Activated naive CD4-positive, alpha-beta T cell (primary cell): ENCODE data around the gene C4orf50.
"Not testable (repeated sequence)": the region's sequence is repeated elsewhere in the genome, so short reads cannot be mapped to it uniquely, and the experiment has no call there.

Experiments used
- DNase-seq, 4 experiments: peaks; one replicate each; lab custom pipeline; 2025; lab: John Stamatoyannopoulos, UW

C4orf50 gene

DNA sequence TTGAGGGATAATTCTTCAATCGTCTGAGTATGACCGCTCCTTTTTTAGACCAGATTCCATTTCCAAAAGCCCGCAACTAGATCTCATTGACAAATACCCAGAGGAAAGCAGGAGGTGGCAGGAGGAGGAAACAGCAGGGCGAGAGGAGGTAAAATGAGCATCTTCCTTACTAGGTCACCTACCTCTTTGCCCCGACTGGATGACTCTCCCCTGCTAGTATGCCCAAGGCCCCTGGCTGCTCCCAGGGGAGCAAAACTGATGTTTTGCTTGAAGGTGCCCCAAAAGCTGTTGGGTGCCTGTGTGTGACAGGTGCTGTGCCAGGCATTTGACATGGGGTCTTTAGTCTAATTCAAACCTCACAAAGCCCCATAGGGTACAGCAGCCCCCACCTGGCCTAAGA, 48.9 kb downstream of the C4orf50 start:
- no peak for DNase-seq

DNA sequence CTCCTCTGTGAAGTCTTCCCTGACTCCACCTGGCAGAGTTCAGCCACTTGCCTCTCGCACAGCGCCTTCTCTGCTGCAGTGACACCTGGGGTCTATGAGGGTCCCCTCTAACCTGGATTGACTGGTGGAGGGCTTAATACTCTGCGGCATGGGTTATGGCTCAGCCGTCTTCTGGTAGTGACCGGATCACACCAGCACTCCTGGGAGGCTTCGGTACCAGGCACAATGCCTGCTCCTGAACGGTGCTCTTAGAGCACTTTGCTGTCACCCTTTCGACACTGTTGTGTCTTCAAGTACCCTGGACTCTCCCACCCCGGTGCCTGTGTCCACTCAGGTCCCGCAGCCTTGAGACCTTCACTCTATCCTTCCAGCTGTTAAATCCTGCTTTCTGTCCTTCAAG, 50.0 kb downstream of the C4orf50 start:
- no peak for DNase-seq

DNA sequence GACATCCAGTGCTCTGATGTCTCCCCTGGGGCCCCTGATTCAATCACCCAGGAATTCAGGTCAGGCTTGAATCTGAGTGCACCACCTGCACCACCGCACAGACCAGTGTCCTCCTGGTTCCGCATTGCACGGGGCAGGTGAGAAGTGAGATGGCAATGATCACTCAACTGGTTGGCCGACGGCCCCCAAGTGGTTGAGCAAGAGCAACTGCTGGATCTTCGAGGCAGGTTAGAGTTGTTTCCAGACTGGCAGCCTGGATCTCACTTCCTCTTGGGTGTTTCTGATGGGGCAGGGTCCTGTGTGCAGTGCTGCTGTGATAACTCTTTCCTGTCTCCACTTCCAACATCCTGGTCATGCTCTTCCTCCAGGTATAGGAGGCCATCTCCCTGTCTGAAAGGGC, 50.4 kb downstream of the C4orf50 start:
- DNase-seq, result no peak

DNA sequence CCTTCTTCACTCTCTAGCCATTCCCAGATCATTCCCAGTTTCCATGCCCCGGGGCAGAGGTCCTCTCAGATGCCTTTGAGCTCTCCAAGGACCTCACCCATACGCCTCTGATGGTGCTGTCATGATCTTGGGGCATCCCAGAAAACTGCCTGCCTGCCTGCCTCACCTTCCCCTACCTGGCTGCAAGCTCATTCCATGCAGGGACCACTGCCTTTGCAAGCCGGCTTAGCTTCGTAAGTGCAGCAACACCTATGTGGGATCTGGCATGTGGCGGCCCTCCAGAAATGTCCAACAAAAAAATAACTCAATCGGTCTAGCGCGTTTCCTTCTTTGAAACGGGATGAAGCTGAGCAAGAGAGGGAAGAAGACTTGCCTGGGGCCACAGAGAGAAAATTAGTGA, 53.0 kb downstream of the C4orf50 start:
- DNase-seq, result no peak

DNA sequence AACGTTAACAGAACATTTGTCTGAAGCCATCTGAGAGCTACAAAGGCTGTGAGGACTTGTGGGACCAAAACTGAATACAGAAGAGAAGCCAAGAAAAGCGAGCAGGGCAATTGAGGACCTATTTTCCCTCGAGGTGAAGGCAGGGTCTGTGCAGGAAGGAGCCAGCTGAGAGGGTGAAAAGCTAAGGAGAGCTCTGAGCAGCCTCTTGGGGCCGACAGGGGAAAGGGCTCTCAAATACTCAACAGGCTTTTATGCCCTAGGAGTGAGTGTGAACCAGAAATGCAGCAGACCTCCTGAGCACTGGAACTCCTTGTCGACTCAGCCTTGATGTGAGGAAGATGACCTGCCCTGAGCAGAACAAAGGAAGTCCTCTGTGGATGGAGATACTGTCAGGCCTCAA, 54.2 kb downstream of the C4orf50 start:
- DNase-seq, result no peak

DNA sequence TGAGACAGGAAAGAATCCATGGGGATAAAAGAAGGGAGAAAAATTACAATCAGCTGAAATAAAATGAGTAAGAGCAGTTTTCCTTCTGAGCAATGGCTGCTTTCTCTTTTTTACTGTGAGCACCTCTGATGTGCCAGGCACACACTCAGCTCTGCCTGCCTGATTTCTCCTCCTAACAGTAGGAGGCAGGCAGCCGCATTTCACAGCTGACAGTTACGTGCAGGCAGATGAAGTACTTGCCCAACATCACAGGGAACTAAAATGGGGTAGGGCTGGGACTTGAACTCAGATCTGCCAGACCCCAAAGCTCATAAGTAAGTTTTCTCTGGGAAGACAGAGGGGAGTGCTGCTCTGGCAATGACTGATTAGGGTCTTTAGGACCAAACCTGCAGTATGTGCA, 54.6 kb downstream of the C4orf50 start:
- DNase-seq, result no peak

DNA sequence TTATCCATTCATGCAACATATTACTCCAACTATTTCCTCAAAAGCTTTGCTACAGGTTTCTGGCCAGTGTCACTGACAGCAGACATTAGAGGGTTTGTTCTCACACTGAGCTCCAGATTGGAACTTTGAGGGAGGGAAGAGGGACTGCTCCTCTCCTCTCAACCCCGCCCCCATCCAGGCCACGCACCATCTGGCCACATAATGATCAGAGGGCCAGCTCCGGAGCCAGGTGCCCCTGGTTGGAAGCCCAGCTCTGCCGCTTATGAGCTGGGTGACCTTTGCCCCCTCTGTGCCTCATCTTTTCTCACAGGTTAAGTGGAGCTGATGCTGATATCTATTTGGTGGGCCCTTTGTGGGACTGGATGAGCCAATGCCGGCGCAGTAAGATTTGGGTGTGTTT, 55.8 kb downstream of the C4orf50 start:
- no peak for DNase-seq

DNA sequence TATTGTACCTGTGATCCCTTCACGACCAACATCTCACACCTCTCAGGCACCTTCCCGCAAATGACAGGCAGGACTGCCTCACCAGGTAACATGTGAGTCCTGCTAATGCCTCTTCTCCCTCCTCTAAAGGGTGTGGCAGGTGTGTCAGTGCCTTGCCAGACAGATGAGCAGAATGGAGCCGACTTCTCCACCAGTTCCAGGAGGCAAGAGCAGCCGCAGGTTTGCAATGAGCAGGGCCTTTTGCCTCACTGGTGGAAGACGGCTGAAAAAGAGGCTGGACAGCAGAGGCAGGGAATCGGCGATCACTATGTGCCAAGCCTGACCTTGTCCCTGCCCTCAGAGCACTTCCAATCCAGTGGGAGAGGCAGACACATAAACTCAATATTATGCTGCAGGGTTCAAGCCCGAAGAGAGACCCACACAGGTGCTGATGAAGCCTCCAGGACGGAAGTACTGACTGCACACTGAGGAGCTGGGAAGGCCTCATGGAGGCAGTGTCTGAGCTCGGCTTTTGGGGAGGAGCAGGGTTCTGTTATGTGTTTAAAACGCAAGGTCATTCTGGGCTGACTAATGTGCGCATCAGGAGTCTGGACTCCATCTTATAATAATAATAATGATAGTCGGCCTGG, 57.9 kb downstream of the C4orf50 start:
- no peak for DNase-seq

DNA sequence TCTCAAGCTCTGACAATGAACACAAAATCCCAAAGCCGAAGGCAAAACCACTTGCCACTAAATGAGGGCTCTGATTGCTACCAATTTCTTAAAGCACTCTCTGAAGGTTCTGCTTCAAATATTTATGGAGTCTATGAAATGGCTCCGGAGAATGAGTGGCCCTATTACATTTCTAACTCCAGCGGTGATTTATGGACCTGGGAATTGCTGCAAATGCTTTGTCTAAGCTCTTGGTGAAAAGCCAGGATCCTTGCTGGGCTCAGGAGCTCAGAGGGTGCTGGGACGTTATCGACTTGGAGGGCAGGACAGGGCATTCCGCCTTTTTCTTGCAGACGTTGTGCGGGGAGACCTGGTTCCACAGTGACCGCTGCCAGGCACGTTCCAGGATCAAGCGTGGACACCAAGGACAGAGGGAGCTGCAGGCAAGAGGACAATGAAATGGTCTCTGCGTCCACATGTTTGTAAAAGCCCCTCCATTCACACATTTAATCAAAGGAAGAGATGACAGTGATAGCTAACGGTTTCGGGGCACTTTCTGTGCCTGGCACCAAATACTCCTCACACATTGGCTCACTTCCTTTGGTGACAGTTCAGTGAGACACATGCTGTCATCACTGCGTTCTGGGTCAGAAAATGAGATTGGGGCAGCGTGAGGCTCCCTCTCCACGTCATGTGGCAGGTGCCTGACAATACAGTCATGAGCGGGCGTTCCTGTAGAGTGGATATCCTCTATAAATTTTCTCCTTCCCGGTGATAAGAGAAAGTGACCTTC, 58.8 kb downstream of the C4orf50 start:
- no peak for DNase-seq

DNA sequence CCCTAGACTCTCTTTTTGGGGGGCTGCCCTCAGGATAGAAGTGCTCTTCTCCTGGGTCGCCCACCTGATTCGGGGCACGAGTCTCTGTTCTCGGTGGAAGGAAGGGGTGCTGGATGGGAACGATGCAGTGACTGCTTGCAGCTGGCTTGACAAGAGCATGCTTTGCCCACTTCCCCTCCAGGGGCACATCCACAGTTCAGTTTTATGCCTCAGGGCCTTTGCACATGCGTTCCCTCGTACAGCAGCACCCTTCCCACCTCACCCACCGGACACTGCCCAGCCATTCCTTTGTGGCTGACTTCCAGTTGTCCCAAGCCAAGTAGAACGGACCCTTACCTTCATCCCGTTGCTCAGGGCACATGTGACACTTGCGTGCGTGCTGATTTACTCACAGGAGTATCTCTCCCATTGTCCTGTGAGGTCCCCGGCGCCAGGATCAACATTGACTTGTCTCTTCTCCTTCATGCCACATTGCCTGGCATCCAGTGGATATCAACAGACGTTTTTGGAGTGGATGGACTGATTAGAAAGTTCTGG, 60.0 kb downstream of the C4orf50 start:
- DNase-seq, result no peak

DNA sequence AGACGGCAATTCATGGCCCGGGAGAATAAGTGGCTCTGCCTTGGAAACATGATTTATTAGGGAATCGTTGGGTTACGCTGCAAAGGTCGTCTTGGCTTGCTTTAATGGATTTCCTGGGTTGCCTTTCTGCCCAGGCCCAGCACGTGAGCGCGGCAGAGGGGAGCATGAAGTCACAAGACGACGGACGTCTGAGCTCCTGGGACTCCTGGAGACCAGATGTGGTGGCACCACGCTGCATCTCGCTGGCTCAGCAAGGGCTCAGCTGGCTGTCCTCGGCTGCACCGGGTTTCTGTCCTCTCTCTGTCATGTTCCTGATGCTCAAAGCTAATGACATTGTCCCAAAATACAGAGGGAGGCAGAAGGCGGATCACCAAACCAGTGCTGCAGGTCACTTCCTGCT, 61.2 kb downstream of the C4orf50 start:
- no peak for DNase-seq

DNA sequence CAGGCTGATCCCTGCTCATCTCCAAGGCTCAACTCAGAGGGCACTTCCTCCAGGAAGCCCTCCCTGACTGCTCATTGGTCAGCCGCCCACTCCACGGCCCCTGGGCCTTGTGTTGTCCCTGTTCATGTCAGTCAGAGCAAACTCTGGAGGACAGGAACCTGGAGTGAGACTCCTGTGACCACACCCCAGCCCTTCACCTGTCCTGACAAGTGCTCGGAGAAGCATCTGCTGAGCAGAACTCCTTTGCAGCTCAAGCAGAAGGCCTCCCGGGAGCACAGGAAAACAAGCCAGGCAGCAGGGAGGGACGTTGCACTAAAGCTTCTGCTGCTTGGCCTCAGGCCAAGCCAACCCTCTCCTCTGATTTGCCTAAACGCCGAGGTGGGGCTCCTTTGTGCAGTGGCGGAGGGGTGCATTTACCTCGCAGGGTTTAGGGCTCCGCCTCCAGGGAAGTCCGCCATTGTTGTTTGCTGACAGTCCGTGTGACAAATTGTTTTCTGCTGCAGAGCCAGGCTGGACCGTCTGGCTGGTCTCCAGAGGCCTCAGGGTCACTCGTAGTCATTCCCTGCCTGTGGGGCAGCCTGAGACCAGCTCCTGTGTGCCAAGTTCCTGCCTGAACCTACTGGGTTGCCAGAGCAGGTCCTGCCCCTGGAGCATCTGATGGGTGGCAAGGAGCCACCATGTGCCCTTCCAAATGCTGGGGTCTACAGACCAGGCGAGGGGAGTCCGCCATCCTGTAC, 61.8 kb downstream of the C4orf50 start:
- no peak for DNase-seq

DNA sequence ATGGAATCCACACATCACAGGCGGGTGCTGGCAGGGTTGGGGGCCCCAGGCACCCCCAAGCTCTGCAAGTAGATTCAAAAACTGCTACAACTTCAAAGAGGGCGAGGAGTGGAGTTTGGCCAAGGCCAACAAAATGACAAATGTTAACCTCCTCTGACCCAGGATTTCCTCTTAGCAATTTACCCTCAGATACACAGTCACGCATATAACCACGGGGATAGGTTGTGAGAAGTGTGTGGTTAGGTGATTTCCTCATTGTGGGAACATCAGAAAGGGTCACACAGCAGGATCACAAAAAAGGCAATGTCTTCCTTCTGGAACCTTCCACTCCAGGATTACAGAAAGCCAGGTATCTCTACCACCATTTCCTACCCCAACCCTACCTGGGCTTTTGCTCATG, 62.4 kb downstream of the C4orf50 start:
- DNase-seq, result no peak

DNA sequence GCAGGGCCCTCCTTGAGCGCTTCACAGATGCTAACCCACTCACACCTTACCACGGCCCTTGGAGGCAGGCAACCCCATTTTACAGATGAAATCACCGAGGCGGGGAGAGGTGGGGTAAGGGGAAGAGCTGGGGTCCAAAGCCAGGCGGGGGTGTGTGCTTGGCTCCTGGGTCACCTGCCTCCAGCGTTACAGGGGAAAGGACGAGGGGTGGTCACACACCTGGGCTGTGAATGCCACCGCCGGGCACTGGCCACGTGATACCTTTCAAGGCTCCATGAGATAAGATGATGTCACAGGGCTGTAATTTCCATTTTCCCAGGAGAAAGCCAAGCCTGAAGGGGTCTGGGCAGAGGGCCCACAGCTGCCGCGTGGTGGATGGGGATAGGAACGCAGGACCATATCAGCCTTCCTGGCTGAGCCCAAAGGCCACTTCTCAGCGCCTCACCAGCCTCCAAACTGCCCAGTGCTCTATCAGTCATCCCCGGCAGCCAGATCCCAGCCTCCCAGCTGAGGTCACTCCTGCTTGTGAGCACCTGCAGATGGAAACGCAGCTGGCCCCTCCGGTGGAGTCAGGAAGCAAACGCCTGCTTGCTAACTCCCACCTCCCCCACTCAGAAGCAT, 62.9 kb downstream of the C4orf50 start:
- DNase-seq, result no peak

DNA sequence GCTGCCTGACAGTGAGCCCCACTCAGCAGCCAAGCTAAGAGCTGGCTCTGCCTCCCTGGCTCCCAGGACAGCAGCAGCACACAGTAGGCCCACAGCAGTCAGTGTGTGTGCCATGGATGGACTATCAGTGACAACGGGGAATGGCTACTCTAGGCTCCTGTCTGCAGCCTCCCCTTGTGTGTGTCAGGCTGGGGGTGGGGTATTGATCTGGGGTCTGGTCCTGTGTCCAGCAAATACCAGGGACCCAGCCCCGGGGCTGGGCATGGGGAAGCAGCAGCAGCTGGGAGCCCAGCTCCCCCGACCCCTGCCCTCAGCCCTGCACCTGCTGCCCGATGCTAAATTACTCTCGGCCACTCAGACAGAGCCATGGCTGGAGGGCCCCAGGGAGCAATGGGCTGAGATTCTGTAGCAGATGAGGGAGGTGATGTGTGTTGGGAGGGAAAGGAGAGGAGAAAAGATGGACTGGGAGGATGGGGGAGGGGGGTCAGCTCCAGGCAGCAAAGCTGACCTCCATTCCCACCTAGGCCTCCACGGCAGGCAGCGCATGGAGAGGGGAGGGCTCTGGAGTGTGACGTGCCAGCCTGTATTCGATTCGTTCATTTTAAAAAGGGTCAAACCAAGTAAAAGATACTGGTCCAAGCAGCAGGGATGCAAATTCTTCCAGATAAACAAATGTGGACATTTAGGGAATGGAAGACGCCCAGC, 64.0 kb downstream of the C4orf50 start:
- no peak for DNase-seq

DNA sequence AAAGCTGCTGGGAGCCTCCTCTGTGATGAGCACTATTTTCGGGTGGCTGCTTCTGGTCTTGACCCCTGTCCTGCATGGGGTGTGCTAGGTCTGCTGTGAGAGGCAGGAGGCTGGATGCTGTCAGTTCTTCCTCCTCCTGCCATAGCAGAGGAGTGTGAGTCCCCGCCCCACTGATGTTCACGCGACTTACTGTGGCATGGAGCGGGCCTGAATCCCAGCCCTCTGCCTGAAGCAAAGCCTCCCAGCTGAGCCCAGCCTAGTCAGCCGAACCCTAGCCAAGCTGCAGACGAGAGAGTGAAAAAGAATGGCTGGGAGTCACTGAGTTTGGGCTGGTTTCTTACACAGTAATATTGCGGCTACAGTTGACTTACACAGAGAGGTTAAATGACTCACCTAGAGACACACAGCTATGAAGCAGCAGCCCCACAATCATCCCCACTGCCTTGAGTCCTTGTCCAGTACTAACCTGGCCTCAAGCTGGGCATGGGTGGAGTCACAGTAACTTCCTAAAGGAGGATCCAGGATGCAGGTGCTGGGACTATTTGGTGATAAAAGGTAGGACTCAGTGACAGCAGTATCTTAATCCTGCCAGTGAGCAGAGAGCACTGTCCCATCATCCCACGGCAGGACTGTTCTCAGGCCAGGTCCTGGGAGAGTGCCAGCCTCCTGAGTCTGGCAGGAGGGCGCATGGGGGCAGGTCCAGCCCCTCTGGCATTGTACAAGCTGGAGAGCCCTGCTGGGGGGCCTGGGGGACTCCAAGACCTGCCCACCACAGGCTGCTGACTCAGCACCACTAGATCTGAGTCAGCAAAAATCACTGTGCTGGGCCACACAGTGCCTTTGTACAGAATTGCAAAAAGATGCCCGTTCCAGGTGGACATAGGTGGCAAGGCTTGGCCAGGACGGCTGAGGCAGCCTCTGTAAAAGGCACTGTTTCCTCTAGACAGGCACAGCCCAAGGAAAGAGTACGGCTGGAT, 65.0 kb downstream of the C4orf50 start:
- no peak for DNase-seq

DNA sequence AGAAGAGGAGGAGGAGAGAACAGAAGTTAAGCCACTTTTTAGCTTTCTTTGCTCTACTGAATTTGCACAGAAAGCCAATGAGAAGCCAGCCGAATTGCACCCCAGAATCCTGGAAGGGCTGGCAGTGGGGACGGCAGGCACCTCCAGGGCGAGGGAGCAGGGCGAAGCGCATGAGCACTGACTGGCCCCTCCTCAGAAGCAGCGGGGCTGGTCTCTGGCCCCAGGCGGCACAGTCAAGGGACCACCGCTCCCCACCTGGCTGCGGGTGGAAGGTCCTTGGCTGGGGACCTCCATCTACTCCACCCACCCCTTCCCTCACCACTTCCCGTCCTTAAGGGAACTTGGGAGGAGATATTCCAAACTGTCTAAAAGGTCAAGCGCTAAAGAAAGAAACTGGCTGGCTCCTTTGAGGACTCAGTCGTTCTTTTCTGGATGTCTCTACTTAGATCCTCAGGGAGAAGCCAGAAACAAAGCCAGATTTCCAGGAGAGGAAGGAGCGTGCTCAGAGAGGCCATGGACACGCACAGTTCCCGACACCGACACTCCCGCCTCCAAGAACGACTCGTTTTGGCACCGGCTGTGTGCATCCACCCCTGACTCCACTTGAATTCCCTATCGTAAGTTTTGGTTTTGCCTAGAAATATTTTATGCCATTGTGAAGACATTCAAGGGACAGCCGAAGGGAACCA, 65.8 kb downstream of the C4orf50 start:
- no peak for DNase-seq

DNA sequence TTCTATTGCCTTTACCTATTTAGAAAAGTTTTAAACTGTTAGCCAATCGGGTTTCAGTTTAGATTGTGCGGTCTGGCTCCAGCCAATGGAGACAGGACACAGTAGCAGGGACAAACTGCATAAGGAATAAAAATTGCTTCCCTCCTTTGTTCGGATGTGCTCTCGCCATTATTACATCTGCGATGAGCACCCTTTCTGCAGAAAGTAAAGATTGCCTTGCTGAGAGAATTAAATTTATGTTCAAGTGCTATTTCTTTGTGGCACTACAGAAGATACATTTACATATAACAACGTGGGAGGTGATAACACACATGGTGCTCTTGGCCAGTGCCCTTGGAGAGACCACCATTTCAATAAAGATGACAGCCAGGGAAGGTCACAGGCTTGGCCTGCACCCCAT, 71.6 kb downstream of the C4orf50 start:
- DNase-seq, result not testable (repeated sequence)

DNA sequence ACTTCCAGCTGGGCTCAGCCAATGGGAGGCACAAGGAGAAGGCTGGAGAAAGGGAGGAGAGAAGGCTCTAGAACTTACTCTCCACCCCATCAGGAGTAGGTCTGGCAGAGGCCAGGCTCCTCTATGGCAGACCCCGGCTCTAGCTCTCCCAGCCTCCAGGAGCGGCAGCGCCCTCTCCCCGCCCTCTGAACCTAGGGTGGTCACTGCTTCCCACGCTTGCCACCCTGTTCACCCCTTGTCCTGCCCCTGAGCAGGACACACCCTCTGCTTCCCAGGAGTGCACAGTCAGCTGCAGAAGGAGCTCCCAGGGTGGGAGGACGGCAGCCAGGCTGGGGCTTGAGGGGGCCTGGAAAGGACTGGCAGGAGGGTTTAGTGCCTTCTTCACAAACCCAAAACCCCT, 72.3 kb downstream of the C4orf50 start:
- DNase-seq, result no peak

DNA sequence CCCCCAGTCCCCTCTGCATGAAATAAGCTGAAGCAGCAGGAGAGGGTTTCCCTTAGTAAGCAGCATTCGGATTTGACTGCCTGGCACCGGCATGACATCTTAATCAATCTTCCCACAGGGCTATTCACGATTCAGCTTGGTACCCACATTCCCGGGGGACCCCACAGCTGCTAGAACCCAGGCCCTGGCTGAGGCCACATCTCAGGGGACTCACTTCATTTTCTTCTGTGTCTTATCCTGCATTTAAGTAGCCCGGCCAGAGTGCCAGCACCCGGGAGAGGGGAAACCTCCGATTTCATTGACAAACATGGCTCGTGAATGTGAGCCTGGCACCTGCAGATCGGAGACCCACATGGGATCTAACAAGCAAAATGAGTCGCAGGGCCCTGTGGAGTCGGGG, 73.1 kb downstream of the C4orf50 start:
- no peak for DNase-seq
